NCI-H2196 treated with DMSO at 0.1 percent for 48 hours (cell line): ENCODE data around the gene GSTM3.
"Not testable (repeated sequence)": the region's sequence is repeated elsewhere in the genome, so short reads cannot be mapped to it uniquely, and the experiment has no call there.

Source experiments
- DNase-seq: peaks from one replicate; lab custom pipeline; 2025; ENCODE audit not compliant: unreplicated experiment; lab: John Stamatoyannopoulos, UW

Gene GSTM3

GRCh38 chr1:109730666-109731065 is 10.2 kb downstream of the GSTM3 start:
- no peak for DNase-seq

- no peak for DNase-seq
Observed at GRCh38 chr1:109728870-109729269, 12.0 kb downstream of the GSTM3 start.

DNA sequence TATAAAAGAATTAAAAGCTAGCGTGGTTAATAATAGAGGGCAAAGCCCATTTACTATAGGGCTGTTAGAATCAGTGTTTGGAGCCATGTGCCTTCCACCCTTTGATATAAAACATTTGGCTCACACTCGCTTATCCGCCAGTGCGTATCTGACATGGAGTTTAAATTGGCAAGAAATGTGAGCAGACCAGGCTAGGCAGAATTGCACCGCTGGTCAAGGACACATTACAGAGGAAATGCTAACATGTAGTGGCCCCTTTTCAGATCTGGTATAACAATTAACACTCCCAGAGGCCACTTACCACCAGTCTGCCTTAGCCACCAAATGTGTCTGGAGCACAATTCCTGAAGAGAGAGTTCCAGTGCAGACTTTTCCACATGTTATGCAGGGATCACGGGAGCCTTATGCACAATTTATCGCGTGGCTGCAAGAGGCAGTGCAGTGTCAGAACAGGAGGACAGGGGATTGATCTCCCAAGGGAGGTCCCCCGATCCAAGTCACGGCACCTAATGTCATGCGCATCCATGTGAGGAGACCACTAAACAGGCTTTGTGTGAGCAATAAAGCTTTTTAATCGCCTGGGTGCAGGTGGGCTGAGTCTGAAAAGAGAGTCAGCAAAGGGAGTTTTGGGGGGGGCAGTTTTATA is 14.0 kb downstream of the GSTM3 start:
- DNase-seq = no peak

DNA sequence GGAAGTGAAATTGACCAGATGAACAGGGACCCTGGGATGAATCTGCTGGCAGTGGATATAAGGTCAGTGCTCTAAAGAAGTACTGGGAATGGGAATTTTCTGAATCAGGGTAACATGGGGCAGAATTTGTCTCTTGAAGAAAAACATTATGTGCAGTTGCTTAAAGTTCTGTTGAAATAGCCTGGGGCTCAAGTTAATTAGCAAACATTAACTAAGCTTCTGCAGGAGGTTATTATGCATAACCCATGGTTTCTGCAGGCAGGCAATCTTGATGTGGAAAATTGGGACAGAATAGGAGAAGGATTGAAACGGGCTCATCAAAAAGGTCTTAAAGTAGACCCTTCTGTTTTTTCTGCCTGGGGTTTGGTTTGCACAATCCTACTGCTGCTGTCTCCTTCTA is 14.8 kb downstream of the GSTM3 start:
- DNase-seq = no peak

DNA sequence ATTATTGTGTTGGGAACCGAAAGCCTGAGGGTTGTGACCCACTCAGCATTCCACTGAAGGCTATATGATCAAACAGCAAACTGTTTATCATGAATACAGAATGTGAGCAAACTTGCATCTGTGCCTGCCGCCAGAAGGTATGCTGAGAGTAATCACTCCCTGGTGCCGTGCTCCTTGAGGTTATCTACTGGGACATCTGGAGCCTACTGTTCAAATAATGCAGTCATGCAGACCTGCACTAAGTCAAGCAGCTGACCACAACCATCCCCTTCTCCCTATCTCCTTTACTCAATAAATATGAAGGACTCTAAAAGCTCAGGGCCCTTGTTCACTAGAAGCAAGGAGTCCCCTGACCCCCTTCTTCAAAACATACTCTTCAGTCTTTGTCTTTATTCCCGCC is 15.3 kb downstream of the GSTM3 start:
- no peak for DNase-seq

DNA sequence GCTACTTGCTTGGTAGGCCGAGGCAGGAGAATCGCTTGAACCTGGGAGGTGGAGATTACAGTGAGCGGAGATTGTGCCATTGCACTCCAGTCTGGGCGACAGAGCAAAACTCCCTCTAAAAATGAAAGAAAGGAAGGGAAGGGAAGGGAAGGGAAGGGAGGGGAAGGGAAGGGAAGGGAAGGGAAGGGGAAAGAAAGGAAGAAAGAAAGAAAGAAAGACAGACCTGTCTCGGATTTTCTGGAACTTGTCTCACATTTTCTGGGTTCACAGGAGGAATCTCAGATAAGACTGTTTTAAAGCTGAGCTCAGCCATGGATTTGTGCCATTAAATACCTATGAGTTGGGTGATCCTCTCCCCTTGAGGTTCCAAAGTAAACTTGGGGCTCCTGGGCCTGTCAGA is 15.9 kb downstream of the GSTM3 start:
- DNase-seq = no peak

GRCh38 chr1:109722908-109723691 is 17.7 kb downstream of the GSTM3 start:
- DNase-seq = no peak

DNA sequence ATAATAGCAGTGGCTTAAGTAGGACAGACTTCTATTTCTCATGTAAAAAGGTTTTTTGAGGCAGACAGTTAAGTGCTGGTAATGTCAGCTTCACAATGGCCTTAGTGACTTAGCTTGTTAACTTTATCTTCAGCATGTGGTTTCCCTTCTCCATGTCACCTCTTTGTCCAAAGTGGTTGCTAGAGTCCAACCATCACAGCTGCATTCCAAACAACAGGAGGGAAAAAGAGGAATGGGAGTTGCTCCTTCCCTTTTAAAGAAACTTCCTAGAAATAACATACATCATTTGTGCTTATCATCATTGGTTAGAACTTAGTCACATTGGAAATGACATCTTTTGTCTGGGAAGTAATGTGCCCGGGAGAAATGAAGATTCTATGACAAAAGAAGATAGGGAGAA is 18.9 kb downstream of the GSTM3 start:
- DNase-seq = no peak

GRCh38 chr1:109721042-109721441 is 19.8 kb downstream of the GSTM3 start:
- no peak for DNase-seq

GRCh38 chr1:109719337-109719837 is 21.5 kb downstream of the GSTM3 start:
- no peak for DNase-seq

DNA sequence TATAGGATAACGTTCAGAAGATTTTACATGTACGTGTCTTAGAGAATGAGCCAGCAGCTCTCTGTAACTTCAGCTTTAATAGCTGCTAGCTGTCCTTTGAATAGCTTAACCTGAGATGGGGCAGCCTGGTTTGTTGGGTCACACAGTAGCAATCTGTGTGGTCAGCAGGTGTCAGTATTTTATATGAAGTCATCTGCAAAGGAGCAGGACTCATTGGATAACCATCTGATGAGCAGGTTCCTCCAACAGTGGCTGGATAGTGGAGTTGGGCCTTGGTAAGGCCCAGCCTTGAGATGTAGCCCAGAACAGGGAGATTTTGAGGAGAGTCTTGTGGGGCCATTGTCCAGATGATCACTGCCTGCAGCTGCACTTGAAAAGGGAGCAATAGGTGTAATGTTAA is 22.3 kb downstream of the GSTM3 start:
- no peak for DNase-seq

GRCh38 chr1:109717729-109718128 is 23.1 kb downstream of the GSTM3 start:
- no peak for DNase-seq

- DNase-seq = no peak
Observed at GRCh38 chr1:109716570-109717090, 24.2 kb downstream of the GSTM3 start.

DNA sequence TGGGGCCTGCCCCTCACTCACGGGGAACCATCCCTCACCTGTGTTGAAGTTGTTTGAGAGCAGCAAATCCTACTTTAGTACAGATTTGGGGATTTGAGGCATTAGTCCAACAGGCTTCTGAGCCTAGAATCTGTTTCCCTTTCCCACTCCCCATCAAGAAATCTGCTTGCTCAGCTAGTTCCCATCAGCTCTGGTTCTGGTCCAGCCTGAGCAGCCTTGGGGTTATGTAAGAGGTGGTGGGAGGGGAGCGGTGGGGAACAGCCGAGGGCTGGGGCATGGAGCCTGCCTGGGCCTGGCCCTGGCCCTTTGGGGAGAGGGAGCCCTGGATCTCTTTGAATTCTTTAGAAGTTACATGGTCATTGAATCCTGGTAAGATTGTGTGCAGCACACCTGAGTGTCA is 24.7 kb downstream of the GSTM3 start:
- no peak for DNase-seq

DNA sequence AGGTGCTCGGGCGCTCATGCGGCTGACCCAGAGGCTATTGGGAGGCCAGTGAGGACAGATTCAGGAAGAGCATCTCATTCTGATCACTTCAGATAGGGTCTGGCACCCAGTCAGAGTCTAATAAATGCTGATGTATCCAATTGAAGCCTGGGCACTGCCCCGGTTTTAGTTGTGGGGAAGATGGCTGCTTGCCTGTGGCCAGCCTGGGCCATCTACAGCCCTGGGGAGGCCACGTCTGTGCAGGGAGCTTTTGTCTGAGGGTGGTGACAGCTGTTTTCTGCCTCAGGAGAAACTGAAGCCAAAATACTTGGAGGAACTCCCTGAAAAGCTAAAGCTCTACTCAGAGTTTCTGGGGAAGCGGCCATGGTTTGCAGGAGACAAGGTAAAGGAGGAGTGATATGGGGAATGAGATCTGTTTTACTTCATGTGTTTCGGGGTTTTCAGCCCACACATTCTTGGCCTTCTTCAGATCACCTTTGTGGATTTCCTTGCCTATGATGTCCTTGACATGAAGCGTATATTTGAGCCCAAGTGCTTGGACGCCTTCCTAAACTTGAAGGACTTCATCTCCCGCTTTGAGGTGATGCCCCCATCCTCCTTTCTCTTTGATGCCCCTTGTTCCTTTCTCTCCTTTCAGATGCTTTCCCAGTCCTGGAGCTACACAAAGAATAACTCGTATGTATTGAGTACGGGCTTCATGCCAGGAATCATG is 26.0 kb downstream of the GSTM3 start:
- no peak for DNase-seq

DNA sequence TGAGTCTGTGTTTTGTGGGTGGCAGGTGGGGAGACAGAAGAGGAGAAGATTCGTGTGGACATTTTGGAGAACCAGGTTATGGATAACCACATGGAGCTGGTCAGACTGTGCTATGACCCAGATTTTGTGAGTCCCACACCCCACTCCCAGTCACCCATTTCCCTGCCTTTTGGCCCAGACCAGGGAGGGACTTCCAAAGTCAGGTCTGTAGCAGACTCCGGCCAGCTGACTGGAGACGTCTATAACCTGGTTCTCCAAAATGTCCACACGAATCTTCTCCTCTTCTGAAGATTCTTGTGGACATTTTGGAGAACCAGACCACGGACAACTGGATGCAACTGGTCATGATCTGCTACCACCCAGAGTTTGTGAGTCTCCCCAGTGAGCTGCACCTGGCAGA is 27.2 kb downstream of the GSTM3 start:
- DNase-seq = no peak

GRCh38 chr1:109712321-109712864 is 28.4 kb downstream of the GSTM3 start:
- DNase-seq = no peak

- not testable (repeated sequence) for DNase-seq
Observed at GRCh38 chr1:109711593-109712320, 29.1 kb downstream of the GSTM3 start, which contains the start of gene GSTM5. TSS of gene GSTM5 (plus strand) at chr1:109712251. CDS start at chr1:109712313, 62 bp downstream.

DNA sequence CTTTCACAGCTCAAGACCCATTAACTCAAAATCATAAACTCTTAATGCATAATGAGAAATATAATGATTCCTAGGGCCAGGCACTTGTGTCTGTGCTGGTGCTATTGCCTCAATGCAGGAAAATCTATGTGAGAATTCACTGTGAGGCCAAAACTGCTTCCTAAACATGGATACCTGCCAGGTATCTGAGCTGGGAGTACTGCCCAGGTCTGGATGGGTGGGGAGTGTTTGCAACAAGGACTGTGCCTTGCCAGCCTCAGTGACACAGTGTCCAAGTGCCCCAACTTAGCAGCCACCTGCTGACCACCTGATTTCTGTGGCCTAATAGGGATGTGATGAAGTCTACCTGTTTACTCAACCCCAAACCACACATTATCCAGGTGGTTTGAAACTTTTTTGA is 31.0 kb downstream of the GSTM3 start:
- DNase-seq = not testable (repeated sequence)

GRCh38 chr1:109708949-109709348 is 31.9 kb downstream of the GSTM3 start:
- DNase-seq = not testable (repeated sequence)

DNA sequence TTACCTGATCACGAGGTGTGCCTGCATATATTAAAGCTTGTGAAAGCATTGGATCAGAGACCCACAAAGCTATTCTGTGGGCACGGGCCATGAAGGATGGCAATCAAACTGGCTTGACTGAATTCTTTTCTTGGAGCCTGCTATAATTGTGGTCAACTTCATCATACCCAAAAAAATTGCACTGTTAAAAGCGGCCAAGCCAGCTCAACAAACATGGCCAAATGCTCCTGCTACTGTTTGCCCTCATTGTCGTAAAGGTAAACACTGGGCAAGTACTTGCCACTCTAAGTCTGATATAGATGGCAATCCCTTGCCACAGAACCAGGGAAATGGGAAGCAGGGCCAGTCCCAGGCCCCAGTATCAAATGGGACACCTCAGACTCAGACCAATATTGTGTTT is 35.4 kb downstream of the GSTM3 start:
- no peak for DNase-seq
